OCI-LY1 (cell line): ENCODE measurements around the gene PAK4.

Experiments used
- H2AFZ ChIP-seq: fragments of 200-600 bp; sonication (generic), shearing (Covaris generic); 2 replicates; pipeline ENCODE4 v1.6.0; 2014; ENCODE audit warnings: antibody characterized with exemption, mild to moderate bottlenecking, low read length
- H3F3A ChIP-seq: fragments of 200-600 bp; sonication (generic), shearing (Covaris generic); 2 replicates; pipeline ENCODE4 v1.6.0; 2014; ENCODE audit warnings: mild to moderate bottlenecking, antibody characterized with exemption, low read length, moderate library complexity; ENCODE audit not compliant: insufficient read depth
- H3K27ac ChIP-seq: fragments of 200-600 bp; sonication (generic); 2 replicates; pipeline ENCODE4 v1.5.1; 2014; ENCODE audit warnings: low read length, mixed run types, mild to moderate bottlenecking, low read depth; ENCODE audit not compliant: poor library complexity, severe bottlenecking
- H3K27me3 ChIP-seq: fragments of 200-600 bp; sonication (generic); 2 replicates; pipeline ENCODE4 v1.6.0; 2014; ENCODE audit warnings: antibody characterized with exemption, mild to moderate bottlenecking, low read length, moderate library complexity; ENCODE audit not compliant: insufficient read depth
- H3K36me3 ChIP-seq: fragments of 200-600 bp; sonication (generic); 2 replicates; pipeline ENCODE4 v1.6.1; 2014; ENCODE audit warnings: mild to moderate bottlenecking, antibody characterized with exemption, low read length, moderate library complexity, mixed read lengths; ENCODE audit not compliant: insufficient read depth
- H3K4me1 ChIP-seq: fragments of 200-600 bp; sonication (generic); 2 replicates; pipeline ENCODE4 v1.5.1; 2014; ENCODE audit warnings: mild to moderate bottlenecking, low read length, moderate library complexity; ENCODE audit not compliant: insufficient read depth, severe bottlenecking
- H3K4me2 ChIP-seq: fragments of 200-600 bp; sonication (generic), shearing (Covaris generic); 2 replicates; pipeline ENCODE4 v1.6.1; 2014; ENCODE audit warnings: low read length
- H3K4me3 ChIP-seq: fragments of 200-600 bp; sonication (generic); 2 replicates; pipeline ENCODE4 v1.5.1; 2014; ENCODE audit warnings: low read length, low read depth, mild to moderate bottlenecking, mixed read lengths; ENCODE audit not compliant: poor library complexity, severe bottlenecking
- H3K79me2 ChIP-seq: fragments of 200-600 bp; shearing (Covaris generic); 2 replicates; pipeline ENCODE4 v1.6.1; 2016; ENCODE audit warnings: mixed run types, low read length, mixed read lengths; ENCODE audit not compliant: insufficient read depth
- H3K9ac ChIP-seq: fragments of 200-600 bp; sonication (generic), shearing (Covaris generic); 2 replicates; pipeline ENCODE4 v1.6.1; 2014; ENCODE audit warnings: mild to moderate bottlenecking, low read length, mixed read lengths
- H3K9me2 ChIP-seq: fragments of 200-600 bp; sonication (generic), shearing (Covaris generic); 2 replicates; pipeline ENCODE4 v1.6.1; 2014; ENCODE audit warnings: low read depth, mild to moderate bottlenecking, low read length, mixed read lengths
- H3K9me3 ChIP-seq: fragments of 200-600 bp; shearing (Covaris generic); 2 replicates; pipeline ENCODE4 v1.6.1; 2014; ENCODE audit warnings: low read length, mixed read lengths
- H4K20me1 ChIP-seq: fragments of 200-600 bp; sonication (generic), shearing (Covaris generic); 2 replicates; pipeline ENCODE4 v1.6.0; 2016; ENCODE audit warnings: mild to moderate bottlenecking, low read length; ENCODE audit not compliant: insufficient read depth
- EZH2 ChIP-seq: fragments of 200-600 bp; sonication (generic), shearing (Covaris generic); IDR thresholded peaks from 2 replicates; pipeline ENCODE4 v1.8.0; 2017; ENCODE audit warnings: borderline replicate concordance, mixed run types, mild to moderate bottlenecking, antibody characterized with exemption, low read length, moderate library complexity, mixed read lengths
- TF ChIP-seq, protein P1 (sequence below): fragments of 200-600 bp; sonication (generic), shearing (Covaris generic); IDR thresholded peaks from 2 replicates; pipeline ENCODE4 v1.5.1; 2017; ENCODE audit warnings: mild to moderate bottlenecking, antibody characterized with exemption, low read length, moderate library complexity, mixed read lengths

PAK4 gene

DNA sequence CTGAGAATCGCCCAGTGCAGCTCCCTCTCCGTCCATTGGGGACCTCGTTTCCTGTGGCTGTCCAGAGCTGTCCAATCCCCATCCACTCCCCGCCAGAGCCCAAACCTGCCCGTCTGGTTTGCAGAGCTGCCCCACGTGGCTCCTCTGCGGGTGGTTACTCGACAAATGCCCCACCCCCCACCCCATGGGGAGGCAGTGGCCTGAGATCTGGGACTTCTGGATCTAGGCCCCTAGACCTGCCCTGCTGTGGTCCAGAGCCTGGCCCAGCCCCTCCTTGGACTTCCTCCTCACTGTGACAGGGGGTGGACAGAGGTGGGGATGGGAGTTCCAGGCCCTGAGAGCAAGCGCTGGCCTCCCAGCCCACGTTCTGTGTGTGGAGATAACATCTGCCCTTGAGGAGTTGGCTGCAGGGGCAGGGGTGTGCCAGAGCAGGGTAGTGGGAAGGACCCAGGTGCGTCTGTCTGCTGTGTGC lies 29.1 kb downstream of the PAK4 start:
- no peaks in the 10 kb centered on the region for H3K27me3 ChIP-seq

DNA sequence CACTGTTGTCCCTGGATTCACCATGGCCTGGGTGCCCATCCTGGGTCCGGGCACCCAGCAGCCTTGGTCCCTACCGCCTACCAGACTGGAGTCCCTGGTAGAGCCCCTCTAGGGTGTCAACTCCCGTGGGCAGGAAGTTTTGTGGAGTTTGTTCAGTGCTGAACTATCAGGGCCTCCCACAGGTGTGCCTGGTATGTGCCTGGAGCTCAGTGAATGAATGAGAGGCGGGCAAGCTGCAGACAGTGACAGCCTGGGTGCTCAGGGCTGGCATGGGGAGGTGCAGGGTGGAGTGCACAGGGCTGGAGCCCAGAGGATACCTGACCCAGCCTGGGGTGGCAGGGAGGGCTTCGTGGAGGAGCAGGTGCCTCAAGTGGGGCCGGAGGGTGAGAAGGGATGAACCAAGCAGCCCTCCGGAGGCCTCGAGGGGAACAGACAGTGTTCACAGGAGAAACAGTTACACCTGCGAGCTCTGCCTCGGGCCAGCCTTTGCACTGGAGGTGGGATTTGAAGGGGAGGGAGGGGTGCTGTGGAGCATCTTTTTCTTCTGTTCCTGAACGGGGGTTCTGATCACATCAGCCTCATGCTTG lies 29.6 kb downstream of the PAK4 start:
- H3K27ac ChIP-seq: no peak overlapping the region
- no peaks in the 10 kb centered on the region for H3K36me3 ChIP-seq
- no peaks in the 10 kb centered on the region for H3K9me2 ChIP-seq
- H3K9me3 ChIP-seq: no peaks in the 10 kb centered on the region
- no peak overlapping the region for H3K4me3 ChIP-seq
- no peaks in the 10 kb centered on the region for H3K4me1 ChIP-seq
- no peaks in the 10 kb centered on the region for H3K79me2 ChIP-seq
- H3F3A ChIP-seq: no peaks in the 10 kb centered on the region
- no peak overlapping the region for H3K9ac ChIP-seq
- no peak overlapping the region for H3K4me2 ChIP-seq
- TF ChIP-seq, protein P1, sequence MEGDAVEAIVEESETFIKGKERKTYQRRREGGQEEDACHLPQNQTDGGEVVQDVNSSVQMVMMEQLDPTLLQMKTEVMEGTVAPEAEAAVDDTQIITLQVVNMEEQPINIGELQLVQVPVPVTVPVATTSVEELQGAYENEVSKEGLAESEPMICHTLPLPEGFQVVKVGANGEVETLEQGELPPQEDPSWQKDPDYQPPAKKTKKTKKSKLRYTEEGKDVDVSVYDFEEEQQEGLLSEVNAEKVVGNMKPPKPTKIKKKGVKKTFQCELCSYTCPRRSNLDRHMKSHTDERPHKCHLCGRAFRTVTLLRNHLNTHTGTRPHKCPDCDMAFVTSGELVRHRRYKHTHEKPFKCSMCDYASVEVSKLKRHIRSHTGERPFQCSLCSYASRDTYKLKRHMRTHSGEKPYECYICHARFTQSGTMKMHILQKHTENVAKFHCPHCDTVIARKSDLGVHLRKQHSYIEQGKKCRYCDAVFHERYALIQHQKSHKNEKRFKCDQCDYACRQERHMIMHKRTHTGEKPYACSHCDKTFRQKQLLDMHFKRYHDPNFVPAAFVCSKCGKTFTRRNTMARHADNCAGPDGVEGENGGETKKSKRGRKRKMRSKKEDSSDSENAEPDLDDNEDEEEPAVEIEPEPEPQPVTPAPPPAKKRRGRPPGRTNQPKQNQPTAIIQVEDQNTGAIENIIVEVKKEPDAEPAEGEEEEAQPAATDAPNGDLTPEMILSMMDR: no peak
- no peaks in the 10 kb centered on the region for H3K27me3 ChIP-seq
- no peak overlapping the region for H2AFZ ChIP-seq
- no peaks in the 10 kb centered on the region for H4K20me1 ChIP-seq

More for the DNA sequence above, 29.1 kb downstream of the PAK4 start:
- Histone ChIP-seq H3K9me3 (no peaks in the 10 kb centered on the region), H3K9ac (no peak overlapping the region), H3K4me1 (no peaks in the 10 kb centered on the region), H3K4me3 (no peak overlapping the region), H3K79me2 (no peaks in the 10 kb centered on the region), H3K4me2 (no peak overlapping the region), H2AFZ (no peak overlapping the region), H3K36me3 (no peaks in the 10 kb centered on the region), H3K9me2 (no peaks in the 10 kb centered on the region), H4K20me1 (no peaks in the 10 kb centered on the region), H3K27ac (no peak overlapping the region), H3F3A (no peaks in the 10 kb centered on the region)
- TF ChIP-seq EZH2: no peak
- TF ChIP-seq, protein P1: no peak

DNA sequence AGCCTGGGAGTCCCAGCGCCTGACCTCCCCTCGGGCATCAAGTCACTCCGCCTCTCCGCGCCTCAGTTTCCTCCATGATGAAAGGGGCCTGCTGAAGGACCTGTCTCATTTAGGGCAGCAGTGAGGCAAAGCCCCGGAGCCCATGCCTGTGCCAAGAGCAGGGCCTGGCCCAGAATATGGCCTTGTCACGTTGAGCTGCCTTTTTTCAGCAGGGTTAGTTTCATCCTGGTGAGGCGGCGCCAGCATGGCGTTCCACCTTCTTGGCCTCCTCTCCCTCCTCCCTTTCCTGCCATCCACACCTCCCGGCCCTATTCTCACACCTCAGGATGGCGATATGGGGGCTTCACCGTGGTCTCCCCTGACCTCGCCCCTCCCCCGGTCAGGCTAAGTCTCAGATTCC lies 30.2 kb downstream of the PAK4 start:
- Histone ChIP-seq H3K9me2 (no peaks in the 10 kb centered on the region), H3K4me3 (no peak overlapping the region), H3K9me3 (no peaks in the 10 kb centered on the region), H3K4me2 (no peak overlapping the region), H3K36me3 (no peaks in the 10 kb centered on the region), H4K20me1 (no peaks in the 10 kb centered on the region), H3K27ac (no peak overlapping the region), H3K27me3 (no peaks in the 10 kb centered on the region), H3F3A (no peaks in the 10 kb centered on the region), H2AFZ (no peak overlapping the region), H3K79me2 (no peaks in the 10 kb centered on the region), H3K4me1 (no peaks in the 10 kb centered on the region), H3K9ac (no peak overlapping the region)
- TF ChIP-seq, protein P1: no peak
- TF ChIP-seq EZH2: no peak
